Measurements from ENCODE around the gene CXCL13.

CXCL13 gene

DNA sequence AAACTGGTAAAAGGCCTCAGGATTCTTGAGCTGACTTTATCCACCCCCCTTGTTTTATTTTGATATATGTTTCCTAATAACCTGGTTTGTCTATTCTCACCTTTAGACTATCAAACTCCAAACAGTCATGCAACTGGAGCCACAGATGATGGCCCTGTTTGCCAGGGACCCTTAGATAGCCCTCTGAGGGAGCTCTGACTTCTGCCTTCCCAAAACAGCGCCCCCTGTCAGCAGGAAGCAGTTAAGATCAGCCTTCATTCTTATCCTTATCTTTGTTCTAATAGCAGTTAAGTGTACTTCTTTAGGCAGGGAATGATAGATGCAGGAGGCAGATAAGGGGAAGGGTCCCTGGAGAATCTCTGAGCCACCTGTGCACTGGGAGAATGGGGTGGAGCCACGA is 27.5 kb upstream of the CXCL13 start:
- H3K4me3 ChIP-seq (ENCODE audit: low read depth, low read length): no peak overlapping the region
- DNase-seq (ENCODE audit: low read depth): no peak
- TF ChIP-seq, protein P1, sequence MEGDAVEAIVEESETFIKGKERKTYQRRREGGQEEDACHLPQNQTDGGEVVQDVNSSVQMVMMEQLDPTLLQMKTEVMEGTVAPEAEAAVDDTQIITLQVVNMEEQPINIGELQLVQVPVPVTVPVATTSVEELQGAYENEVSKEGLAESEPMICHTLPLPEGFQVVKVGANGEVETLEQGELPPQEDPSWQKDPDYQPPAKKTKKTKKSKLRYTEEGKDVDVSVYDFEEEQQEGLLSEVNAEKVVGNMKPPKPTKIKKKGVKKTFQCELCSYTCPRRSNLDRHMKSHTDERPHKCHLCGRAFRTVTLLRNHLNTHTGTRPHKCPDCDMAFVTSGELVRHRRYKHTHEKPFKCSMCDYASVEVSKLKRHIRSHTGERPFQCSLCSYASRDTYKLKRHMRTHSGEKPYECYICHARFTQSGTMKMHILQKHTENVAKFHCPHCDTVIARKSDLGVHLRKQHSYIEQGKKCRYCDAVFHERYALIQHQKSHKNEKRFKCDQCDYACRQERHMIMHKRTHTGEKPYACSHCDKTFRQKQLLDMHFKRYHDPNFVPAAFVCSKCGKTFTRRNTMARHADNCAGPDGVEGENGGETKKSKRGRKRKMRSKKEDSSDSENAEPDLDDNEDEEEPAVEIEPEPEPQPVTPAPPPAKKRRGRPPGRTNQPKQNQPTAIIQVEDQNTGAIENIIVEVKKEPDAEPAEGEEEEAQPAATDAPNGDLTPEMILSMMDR (IDR thresholded peaks at IDR 0.05; ENCODE audit: low read depth, low read length, missing control alignments): peak; percentile 23

DNA sequence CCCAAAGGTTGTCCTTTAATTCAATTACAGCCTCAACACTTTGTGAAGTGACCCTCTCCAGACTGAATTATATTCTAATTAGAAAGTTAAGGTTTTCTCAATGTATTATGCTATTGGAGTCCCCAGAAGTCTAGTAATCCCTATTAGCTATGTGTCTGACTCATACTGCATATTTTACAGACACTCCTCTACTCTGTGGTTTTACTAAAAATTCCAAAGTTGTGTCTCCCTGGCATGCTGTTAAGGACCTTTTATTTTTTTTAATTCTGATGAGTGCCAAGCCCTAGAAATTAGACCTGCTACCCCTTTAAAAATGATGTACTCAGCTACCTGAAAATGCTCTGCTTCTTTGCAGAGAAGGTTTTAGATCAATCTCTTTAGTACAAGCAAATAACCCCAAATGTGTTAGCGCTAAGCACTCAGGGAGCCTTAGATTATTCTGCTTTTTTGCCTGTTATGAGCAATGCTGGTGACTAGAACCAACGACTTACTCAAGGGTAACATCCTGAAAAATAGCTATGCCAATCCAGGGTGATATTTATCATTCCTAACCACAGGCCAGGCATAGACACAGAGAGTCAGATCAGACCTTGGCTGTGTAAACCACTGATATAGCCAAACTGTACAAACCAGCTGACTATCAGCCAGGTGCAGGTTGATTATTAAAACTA is 26.1 kb upstream of the CXCL13 start:
- H3K4me3 ChIP-seq (ENCODE audit: low read depth, low read length): no peak overlapping the region
- DNase-seq (ENCODE audit: low read depth): no peak
- TF ChIP-seq, protein P1 (IDR thresholded peaks at IDR 0.05; ENCODE audit: low read depth, low read length, missing control alignments): no peak

DNA sequence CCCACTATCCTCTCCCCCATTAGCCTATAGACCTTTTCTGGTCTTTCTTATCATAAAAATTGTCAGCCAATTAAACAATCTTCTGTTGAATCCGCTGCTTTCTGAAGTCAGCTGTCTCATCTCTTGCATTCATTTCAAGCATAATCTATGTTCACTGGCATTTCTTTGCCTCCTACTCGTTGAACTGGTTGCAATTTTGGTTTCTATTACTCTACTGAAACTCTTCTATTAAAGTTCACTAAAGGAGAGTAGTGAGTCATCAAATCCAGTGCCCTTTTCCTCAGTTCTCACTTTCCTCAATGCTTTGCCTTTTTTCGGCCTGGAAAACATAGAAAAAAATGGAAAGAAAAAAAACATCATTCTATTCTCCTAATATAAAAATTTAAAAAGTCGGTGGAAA is 23.9 kb upstream of the CXCL13 start:
- TF ChIP-seq, protein P1 (IDR thresholded peaks at IDR 0.05; ENCODE audit: low read depth, low read length, missing control alignments): no peak
- no peak for DNase-seq (ENCODE audit: low read depth)
- no peak overlapping the region for H3K4me3 ChIP-seq (ENCODE audit: low read depth, low read length)

DNA sequence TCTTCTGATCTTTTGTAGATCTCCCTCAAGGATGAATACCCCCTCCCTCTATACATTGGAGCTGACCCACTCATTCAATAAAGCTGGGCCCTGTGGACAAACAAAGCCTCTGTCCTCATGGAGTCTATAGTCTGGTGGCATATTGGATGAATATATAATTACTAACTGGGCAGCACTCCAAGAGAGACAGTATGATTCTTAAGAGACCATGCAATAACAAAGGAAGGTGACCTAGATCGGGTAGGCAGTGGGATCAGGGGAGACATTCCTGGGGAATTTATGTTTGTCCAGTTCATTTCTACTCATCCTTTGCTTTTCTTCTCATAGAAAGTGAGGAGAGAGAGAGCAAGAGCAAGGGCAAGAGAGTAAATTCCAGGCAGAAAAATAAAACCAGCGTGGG is 23.5 kb upstream of the CXCL13 start:
- DNase-seq (ENCODE audit: low read depth): no peak
- no peak overlapping the region for H3K4me3 ChIP-seq (ENCODE audit: low read depth, low read length)
- TF ChIP-seq, protein P1 (IDR thresholded peaks at IDR 0.05; ENCODE audit: low read depth, low read length, missing control alignments): no peak

DNA sequence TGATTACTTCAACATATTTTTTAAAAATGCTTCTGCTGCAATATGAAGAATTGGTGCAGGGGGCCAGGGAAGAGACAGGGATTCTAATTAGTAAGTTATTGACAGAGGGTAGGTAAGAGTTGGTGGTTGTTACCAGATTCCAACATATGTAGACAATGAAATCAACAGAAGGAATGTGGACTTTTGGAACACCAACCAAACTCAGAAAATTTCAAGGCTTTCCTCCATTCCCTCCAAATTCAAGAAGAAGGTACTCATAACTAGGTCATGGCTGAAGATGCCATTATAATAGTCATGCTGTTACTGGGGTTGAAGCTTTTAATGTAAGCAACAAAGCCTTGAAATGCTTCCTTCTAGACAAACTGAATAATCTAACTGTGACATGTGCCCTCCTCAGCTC is 22.9 kb upstream of the CXCL13 start:
- no peak for DNase-seq (ENCODE audit: low read depth)
- no peak overlapping the region for H3K4me3 ChIP-seq (ENCODE audit: low read depth, low read length)
- TF ChIP-seq, protein P1 (IDR thresholded peaks at IDR 0.05; ENCODE audit: low read depth, low read length, missing control alignments): no peak

DNA sequence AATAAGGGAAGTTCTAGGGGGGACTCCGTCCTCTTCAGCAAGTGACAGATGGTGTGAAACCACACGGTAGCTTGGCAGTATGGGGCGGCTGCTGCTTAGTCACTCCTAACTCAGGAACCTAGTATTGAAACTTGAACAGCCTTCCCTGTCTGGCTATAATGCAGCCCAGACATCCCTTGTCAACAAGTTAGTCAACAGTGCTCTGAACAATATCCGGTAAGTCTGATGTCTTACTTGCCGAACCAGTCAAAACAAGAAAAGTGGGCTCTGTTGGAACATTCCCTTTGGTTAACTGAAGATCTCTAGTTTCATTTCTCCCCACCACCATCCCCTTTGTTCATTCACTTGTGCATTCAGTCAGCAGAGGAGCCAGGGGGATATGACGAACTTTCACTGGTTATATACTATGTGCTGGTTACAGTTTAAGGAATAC is 18.7 kb upstream of the CXCL13 start:
- TF ChIP-seq, protein P1 (IDR thresholded peaks at IDR 0.05; ENCODE audit: low read depth, low read length, missing control alignments): no peak
- DNase-seq (ENCODE audit: low read depth): peak; percentile 79
- H3K4me3 ChIP-seq (ENCODE audit: low read depth, low read length): no peak overlapping the region

DNA sequence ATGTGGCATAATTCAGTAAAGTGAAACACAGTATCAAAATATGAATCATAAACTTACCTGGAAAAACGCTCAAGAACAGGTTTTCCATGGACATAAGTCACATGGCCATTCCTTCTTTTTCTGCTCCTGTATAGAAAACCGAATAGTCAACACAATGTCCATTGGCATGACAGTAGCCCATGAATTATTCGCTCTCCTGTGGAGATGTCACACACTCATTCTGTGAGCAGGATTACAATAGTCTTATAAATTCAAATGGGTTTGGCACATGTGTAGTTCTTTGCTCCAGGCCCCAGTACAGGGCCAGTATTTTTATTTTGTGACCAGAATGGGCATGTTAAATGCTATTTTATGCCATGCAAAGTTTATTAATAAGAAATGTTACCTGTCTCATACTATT is 15.1 kb upstream of the CXCL13 start:
- H3K4me3 ChIP-seq (ENCODE audit: low read depth, low read length): no peak overlapping the region
- TF ChIP-seq, protein P1 (IDR thresholded peaks at IDR 0.05; ENCODE audit: low read depth, low read length, missing control alignments): no peak
- DNase-seq (ENCODE audit: low read depth): no peak

Data from GM12864 (cell line).